ENCODE results near the gene CAMSAP1.

The CAMSAP1 gene

DNA sequence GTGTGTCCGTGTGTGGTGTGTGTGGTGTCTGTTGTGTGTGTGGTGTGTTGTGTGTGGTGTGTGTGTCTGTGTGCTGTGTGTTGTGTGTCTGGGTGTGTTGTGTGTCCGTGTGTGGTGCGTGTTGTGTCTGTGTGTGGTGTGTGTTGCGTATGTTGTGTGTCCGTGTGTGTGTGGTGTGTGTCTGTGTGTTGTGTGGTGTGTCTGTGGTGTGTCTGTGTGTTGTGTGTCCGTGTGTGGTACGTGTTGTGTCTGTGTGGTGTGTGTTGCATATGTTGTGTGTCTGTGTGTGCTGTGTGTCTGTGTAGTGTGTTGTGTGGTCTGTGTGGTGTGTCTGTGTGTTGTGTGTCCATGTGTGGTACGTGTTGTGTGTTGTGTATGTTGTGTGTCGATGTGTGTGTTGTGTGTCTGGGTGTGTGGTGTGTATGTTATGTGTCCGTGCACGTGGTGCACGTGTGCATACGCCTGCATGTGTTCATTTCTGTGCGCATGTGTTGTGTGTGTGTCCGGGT lies 133.1 kb downstream of the CAMSAP1 start:
- no peak for DNase-seq (ENCODE audit: low read depth)

DNA sequence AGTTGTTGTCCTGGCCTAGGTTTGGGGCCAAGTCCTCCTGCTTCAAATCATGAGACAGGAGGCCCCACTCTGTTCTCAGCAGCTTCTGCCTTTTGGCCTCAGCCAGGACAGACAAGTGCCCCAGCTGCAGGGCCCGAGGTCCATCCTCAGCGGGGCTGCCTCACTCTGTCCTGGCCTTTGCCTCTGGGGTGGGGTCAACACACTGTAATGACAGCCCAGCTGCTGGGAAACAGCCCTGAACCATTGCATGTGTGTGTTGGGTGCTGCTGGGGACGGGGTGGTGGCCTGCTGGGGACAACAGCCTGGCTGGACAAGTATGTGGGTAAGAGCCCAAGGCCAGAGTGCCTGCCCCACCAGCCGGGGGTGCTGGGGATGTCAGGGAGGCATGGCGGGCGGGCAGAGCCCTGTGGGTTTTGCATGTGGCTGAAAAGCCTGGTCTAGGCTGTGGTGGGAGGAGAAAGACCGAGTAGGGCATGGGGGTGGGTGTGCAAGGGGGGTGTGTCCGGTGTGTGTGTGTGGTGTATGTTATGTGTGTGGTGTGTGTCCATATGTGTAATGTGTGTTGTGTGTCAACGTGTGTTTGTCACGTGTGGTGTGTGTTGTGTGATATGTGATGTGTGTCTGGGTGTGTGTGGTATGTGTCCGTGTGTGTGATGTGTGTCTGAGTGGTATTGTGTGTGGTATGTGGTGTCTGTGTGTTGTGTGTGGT lies 133.7 kb downstream of the CAMSAP1 start:
- no peak for DNase-seq (ENCODE audit: low read depth)

DNA sequence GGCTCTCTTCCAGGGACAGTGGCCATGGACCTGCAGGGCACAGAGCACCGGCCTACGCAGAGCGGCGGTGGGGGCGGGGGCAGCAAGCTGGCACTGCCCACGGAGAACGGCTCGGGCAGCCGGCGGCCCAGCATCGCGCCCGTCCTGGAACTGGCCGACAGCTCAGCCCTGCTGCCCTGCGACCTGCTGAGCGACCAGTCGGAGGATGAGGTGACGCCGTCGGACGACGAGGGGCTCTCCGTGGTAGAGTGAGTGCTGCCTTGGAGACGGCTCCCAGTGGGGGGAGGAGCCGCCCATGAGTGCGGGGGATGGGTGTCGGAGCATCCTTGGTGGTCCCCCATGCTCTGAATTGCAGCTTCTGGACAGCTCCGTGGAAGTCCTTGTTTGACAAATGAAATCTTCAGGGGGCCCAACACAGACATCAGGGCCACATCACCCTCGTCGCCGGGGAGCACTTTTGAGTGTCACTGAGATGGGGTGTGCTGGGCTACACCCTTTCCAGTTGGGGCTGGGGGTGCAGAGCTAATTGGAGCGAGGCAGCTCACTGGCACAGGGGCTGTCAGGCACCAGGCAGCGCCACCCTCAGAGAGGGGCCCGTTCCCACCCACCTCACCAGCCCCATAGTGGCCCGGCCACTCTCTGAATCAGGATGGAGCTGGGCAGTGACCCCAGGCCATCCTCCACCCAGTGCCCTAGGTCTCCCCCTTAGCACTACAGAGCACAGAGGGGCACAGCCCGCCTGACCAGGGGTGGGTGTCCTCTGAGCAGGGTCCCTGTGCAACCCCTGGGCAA lies 134.4 kb downstream of the CAMSAP1 start:
- no peak for DNase-seq (ENCODE audit: low read depth)

DNA sequence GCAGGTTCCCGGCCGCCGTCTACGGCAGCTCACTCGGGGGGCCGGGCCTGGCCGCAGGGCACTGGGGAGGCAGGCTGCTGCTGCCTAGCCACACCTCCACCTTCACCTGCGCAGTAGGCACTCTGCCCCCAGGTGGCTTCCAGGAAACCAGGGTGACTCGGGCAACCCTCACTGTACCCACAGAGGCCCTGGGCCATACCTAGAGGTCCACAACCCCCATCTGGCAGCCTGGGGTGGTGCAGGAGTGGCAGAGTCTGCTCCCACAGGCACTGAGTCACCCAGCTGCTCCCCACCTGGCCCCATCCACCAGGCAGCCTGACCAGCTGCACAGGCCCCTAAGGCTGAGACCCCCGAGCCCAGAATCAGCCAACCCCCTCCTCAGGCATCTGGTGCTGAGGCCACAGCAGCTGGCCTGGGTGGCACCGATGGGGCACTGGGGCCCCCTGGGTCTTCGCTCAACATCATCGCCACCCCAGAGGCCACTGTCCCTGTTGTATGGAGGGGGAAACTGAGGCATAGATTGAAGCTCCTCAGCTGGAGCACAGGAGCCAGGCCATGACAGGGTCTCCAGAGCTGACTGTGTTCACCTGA lies 135.2 kb downstream of the CAMSAP1 start:
- no peak for DNase-seq (ENCODE audit: low read depth)

DNA sequence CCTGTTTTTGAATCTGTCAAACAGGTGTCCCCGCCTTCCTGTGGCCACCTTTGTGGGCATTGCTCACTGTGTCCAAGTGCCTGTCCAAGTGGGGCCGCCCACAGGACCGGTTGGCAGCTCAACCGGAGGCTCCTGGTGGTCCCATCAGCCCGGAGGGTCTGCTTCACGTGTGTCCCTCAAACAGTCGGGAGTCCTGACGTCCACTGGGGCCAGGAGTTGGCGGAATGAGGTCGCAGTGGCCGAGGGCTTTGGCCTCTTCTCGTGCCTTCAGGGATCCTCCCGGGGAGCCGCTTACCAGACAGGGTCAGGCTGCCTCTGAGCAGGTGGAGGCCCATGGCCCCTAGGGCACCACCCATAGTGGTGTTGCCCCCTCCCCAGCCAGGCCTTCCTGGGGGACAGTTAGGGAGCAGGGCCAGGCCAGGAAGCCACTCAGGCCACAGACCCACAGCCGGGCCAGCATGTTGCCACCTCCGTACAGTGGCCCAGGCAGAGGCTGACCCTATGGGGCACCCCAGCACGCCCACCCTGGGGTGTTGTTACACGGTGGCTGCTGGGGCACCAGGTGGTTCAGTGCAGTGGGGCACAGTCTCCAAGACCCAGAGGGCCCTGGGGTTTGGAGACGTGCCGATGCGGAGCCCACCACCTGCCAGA lies 135.8 kb downstream of the CAMSAP1 start:
- DNase-seq (ENCODE audit: low read depth): no peak

DNA sequence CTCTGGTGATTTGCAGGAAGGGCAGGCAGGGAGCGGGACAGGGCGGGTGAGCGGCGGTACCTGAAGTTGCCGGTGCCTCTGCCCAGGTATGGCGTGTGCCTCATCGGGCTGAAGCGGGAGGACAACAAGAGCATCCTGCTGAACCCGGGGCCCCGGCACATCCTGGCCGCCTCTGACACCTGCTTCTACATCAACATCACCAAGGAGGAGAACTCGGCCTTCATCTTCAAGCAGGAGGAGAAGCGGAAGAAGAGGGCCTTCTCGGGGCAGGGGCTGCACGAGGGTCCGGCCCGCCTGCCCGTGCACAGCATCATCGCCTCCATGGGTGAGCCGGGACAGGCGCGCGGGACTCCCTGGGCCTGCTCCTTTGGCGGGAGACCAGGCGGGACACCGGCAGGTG lies 136.6 kb downstream of the CAMSAP1 start:
- DNase-seq (ENCODE audit: low read depth): no peak

DNA sequence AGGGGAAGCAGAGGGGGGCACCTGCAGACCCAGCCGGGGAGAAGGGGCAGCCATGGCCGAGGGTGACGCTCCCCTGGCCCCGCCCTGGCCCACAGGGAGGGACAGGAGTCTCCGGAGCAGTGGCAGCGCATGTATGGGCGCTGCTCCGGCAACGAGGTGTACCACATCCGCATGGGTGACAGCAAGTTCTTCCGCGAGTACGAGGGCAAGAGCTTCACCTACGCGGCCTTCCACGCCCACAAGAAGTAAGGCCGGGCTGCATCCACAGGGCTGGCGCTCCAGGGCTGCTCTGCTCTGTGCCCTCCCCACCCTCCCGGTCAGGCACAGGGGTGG lies 137.2 kb downstream of the CAMSAP1 start:
- no peak for DNase-seq (ENCODE audit: low read depth)

DNA sequence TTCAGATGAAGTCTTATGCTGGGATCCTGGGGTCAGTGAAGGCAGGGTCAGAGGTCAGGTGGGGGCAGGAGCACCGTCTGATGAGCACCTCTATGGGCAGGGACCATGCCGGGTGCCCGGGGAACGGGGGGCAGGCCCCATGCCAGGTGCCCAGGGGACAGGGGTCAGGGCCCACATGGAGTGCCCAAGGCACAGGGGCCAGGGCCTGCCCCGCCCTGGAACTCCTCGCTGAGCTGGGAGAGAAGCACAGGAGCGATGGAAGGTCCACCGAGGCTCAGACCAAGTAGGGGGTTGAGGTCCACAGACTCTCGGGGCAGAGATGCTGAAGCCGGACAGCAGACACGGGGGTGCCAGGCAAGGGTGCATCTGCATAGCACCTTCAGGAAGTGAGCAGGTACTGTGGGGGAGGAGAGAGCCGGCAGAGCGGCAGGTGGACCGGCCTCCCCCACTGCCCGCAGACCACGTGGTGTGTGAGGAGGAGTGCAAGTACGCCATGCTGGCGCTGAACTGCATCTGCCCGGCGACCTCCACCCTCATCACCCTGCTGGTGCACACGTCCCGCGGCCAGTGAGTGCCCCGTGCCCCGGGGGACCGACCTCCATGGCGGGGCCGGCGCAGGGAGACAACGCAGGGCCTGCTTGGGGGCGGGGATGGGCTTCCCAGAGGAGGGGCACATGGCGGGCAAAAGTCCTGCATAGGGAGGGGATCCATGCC lies 137.7 kb downstream of the CAMSAP1 start:
- DNase-seq (ENCODE audit: low read depth): no peak

DNA sequence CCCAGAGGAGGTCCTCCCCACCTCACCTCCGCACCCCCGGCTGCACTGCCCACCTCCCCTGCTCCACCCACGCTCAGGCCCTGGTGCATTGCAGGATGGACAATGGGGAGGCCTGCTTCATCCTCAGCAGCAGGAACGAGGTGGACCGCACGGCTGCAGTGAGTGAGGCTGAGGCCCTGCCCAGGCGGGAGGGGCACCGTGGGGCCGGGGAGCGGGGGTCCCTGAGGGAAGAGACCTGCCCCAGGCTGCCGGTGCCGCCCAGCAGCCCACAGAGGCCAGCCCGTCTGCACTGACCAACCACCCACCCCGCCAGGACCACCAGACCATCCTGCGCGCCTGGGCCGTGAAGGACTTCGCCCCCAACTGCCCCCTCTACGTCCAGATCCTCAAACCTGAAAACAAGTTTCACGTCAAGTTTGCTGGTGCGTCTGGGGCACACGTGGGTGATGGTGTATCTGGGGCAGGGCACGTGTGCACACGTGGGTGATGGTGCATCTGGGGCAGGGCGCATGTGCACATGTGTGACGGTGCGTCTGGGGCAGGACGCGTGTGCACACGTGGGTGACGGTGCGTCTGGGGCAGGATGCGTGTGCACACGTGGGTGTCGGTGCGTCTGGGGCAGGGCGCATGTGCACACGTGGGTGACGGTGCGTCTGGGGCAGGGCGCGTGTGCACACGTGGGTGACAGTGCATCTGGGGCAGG lies 138.7 kb downstream of the CAMSAP1 start:
- DNase-seq (ENCODE audit: low read depth): no peak

DNA sequence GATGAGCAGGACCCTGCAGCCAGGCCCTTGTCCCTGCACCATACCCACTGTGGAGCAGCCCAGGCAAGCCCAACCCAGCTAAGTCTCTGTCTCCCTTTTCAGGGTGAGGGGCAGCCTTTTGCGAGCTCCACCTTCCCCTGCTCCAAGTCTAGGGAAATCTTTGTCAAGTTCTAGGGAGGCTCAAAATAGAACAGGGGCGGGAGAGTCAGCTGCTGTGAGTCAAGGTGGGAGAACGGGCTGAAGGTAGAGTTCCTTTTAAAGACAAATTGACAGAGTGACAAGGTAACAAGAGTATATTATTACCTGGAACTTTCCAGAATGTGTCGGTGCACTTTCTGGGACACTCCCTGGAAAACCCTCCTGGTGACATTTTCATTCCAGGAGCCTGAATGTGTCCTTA lies 140.6 kb downstream of the CAMSAP1 start:
- DNase-seq (ENCODE audit: low read depth): no peak

DNA sequence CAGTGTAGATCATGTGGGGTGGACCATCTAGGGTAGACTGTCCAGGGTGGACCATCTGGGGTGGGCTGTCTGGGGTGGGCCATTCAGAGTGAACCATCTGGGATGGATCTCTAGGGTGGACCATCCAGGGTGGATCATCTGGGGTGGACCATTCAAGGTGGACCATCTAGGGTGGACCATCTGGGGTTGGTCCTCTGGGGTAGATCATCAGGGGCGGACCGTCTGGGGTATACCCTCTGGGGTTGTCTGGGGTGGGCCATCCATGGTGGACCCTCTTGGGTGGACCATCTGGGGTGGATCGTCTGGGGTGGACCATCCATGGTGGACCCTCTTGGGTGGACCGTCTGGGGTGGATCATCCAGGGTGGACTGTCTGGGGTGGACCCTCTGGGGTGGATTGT lies 141.1 kb downstream of the CAMSAP1 start:
- DNase-seq (ENCODE audit: low read depth): no peak

DNA sequence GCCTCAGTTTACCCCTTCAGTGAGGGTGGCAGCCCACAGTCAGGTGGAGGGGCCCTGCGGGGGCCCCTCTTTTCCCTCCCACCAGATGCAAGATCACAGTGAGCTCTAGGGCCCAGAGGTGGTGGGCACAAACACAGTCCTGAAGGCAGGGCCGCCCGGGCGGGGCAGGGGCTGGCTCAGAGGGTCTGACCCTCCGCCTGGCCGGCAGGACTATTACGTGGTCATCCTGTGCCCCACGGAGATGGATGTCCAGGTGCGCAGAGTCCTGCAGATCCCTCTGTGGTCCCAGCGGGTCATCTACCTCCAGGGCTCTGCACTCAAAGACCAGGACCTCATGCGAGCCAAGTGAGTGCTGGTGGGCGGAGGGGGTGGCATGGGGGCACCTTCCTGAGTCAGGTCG lies 141.9 kb downstream of the CAMSAP1 start:
- no peak for DNase-seq (ENCODE audit: low read depth)

DNA sequence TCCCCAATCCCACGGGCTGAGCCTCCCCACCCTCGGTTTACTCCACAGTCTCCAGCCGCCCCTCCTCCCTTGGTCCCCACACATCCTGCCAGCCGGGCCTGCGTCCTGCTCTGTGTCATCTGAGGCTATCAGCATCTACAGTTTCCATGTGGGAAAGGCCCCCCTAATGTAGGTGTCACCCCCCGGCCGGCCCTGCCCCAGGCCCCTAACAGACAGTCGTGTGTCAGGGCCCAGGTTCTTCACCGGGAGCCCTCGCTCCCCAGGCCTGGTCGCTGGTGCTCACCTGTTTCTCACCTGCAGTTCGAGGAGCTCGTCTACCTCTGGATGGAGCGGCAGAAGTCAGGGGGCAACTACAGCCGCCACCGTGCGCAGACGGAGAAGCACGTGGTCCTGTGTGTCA lies 142.6 kb downstream of the CAMSAP1 start:
- no peak for DNase-seq (ENCODE audit: low read depth)

DNA sequence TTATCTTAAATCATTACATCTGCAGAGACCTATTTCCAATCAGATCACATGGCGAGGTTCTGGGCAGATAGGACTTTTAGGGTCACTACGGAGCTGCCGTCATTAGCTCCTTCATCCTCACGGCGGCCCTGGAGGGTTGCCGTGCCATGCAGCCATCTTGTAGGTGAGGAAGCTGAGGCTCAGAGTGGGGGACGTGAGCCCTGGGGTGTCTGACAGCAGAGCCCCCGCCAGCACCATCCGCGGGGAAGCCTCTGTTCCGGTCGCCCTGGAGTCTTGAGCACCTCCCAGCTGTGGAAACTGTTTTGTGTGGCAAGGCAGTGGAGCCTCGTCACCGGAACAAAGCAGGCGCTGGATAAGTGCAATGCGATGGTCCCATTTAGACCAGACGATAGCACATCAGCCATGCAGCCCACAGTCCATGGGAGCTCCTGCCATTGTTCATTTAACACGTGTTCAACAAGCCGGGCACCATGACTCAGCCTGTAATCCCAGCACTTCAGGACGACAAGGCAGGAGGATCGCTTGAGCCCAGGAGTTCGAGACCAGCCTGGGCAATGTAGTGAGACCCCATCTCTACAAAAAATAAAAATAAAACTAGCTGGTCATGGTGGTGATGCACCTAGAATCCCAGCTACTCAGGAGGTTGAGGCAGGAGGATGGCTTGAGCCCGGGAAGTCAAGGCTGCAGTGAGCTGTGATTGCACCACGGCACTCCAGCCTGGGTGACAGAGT lies 143.5 kb downstream of the CAMSAP1 start:
- no peak for DNase-seq (ENCODE audit: low read depth)

DNA sequence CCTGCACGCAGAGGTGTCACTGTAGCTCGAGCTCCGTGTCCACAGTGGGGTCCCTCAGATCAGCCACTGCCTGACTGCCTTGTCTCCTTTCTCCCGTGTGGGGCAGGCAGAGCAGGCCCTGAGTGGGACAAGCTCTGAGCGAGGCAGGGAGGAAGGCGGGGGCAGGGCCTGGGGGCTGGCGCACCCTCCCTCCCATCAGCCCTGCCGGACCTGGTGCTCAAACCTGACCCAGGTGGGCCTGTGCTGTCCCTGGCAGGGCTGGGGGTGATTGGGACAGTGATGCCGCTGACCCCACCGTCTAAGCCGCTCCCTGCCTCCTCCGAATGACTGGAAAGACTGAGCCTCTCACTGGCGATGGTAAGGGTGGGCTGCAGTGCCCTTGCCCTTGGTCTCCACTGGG lies 144.4 kb downstream of the CAMSAP1 start:
- no peak for DNase-seq (ENCODE audit: low read depth)

DNA sequence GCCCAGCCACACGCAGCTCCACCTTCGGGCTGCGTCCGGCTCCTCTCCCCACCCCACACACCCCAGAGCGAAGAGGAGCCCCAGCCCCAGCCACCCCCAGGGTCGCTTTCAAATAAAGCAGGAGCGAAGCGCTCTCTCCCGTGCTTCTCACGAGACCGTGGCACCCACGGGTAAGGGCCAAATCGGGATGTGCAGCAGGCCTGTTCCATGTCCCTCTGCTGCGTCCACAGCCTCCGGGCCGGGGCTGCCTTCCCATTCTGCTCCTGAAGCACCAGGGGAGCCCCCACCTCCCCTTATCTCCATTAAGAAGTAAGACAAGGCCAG lies 145.5 kb downstream of the CAMSAP1 start:
- no peak for DNase-seq (ENCODE audit: low read depth)

DNA sequence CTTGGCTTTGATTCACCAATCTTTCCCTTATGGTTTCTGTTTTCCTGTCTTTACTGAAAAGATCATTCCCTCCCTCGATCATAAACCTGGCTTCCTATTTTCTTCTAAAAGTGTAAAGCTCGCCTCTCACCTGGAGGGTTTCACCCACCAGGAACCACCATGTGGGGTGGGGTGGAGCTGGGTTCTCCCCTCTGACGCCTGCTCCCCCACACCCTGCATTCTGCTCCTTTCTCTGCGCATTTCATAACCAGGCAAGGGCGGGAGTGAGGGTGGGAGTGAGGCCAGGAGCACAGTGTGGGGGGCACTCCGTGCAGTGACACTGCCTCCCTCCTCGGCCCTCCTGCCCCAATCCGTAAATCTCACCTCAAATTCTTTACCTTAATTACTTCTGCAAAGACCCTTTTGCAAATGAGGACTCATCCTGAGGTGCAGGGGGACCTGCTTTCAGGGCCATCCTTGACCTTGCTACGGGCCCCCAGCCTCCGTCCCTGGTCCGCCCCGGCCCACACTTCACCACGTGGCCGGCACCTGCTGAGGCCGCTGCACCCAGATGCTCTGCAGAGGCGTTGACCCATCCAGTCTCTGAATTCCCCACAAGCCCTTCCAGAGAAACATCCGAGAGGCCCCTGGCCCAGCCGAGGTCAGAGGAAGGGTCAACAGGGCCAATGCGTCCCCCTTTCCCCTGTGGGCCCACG lies 146.0 kb downstream of the CAMSAP1 start:
- DNase-seq (ENCODE audit: low read depth): no peak

DNA sequence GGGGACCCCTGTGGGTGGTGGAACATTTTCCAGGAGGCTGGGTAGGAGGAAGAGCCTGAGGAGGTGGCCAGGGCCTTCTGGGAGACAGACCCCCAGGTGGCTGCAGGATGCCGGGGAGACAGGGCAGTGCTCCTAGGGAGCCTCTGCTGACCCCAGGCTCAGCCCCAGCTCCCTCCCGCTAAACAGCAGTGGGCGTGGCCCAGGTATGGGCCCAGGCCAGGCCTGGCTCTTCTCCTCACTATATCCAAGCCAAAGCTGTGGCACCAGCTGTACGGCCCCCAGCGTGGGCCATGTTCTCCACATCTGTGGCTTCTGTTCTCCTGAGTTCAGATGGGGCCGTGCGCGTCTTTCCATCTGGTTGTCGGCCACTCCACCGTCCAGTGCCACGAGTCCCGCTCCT lies 146.9 kb downstream of the CAMSAP1 start:
- DNase-seq (ENCODE audit: low read depth): no peak

DNA sequence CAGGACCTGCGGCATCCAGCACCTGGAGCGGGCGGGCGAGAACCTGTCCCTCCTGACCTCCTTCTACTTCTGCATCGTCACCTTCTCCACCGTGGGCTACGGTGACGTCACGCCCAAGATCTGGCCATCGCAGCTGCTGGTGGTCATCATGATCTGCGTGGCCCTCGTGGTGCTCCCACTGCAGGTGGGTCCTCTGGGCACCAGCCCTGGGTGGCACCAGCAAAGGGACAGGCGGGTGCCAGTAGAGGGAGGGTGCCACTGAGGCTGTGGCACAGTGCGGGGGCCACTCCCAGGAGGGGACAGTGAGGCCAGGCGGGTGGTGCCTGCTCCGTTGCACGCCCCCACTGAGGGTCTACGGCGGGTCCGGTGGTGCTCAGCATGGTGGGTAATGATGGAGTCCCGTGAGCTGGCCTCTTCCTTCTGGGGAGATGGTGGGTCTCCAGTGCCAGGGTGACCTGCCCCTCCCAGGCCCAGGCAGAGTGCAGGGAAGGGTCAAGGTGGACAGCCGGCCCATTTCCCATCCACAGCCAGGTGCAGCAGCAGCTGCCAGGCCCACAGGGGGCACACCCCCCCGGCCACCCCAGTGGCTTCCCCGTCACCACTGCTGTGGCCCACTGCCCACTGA lies 147.6 kb downstream of the CAMSAP1 start:
- DNase-seq (ENCODE audit: low read depth): no peak

DNA sequence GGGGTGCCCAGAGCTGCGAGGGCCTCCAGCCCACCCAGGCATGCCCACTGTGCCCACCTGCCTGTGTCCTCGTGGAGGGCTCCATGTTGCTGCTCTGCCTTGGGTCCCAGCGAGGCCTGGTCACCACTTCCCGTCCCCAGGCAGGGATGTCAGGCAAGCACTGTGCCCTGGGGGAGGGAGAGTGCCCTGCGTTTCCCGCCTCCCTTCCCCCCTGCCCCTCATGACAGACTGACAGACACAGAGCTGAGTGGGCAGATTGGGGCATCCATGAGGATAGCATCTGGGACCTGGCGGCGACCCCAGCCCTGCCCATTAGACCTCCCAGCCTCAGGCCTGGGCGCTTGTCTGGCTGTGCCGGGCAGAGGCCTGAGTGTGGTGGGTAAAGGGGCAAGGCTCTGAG lies 148.5 kb downstream of the CAMSAP1 start:
- no peak for DNase-seq (ENCODE audit: low read depth)

Measured in activated T-helper 1 cell treated with Interleukin-2 at 50 U/mL for 16 hours (primary cell).